HFFc6 (cell line): ENCODE measurements around the gene SEMA3D. TPM values are rescaled to one million over a fixed set of nuclear protein-coding genes. Genes with fewer than 3 reads are reported as not detected.
A peak's percentile ranks its signal among the peaks of the same experiment; 100 is the strongest.

Experiments used
- DNase-seq: peaks from one replicate; pipeline ENCODE4 v3.0.0-alpha.2; 2018
- H3K27ac Mint-ChIP-seq: 2 replicates; pipeline ENCODE4 v1.8.0; 2020; ENCODE audit warnings: mild to moderate bottlenecking, mixed read lengths
- H3K27me3 Mint-ChIP-seq: 2 replicates; pipeline ENCODE4 v1.8.0; 2021; ENCODE audit warnings: mild to moderate bottlenecking, moderate library complexity, mixed read lengths; ENCODE audit not compliant: insufficient read depth
- H3K36me3 Mint-ChIP-seq: 2 replicates; pipeline ENCODE4 v1.8.0; 2021; ENCODE audit warnings: low read depth, mixed read lengths
- H3K4me1 Mint-ChIP-seq: 2 replicates; pipeline ENCODE4 v1.8.0; 2020; ENCODE audit warnings: low read depth, mixed read lengths
- H3K4me3 Mint-ChIP-seq: 2 replicates; pipeline ENCODE4 v1.8.0; 2020; ENCODE audit warnings: mild to moderate bottlenecking, moderate library complexity, mixed read lengths
- H3K9me3 Mint-ChIP-seq: 2 replicates; pipeline ENCODE4 v1.8.0; 2020; ENCODE audit warnings: mild to moderate bottlenecking, mixed read lengths
- total RNA-seq, 6 experiments: library from RNA; stranded (reverse); fragmentation: NEBNext Ultra II Directional; extraction: Animal tissue kit (Norgen Biotek cat#: 25700); gene quantifications; 2 replicates in 1 of 6; 3 replicates in 5 of 6; pipeline ENCODE4 v1.2.3, GENCODE V29; 2021
- TF ChIP-seq, protein P1 (sequence below): fragments of 200-600 bp; sonication (generic); IDR thresholded peaks from 2 replicates; pipeline ENCODE4 v1.5.0; 2021; ENCODE audit warnings: antibody characterized with exemption, mild to moderate bottlenecking

SEMA3D gene
- total RNA-seq, 6 experiments from 2014 or later, result 16.5 to 23.7 (median 22.4) TPM

DNA sequence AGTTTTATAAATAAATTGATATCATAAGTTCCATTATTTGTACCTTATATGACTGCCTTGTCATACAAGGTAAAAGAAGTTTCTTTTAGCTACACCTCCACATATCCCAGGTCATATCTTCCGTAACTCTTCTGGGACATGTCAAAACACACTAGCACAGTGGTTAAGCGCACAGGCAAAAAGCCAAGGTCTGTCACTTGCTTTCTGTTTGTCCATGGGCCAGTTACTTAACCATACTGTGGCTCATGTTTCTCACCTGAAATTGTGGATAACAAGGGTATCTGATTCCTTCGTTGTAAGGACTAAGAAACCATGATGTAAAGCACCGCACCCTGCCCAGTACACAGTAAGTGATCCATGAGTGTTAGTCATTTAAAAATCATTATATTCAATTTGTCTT lies 56.2 kb downstream of the SEMA3D start:
- no peak for DNase-seq
- Mint-ChIP-seq H3K4me1 (peaks cover 39% of the 10 kb centered on the region), H3K9me3 (no peaks in the 10 kb centered on the region), H3K27me3 (no peaks in the 10 kb centered on the region), H3K27ac (no peak overlapping the region), H3K36me3 (no peaks in the 10 kb centered on the region), H3K4me3 (no peak overlapping the region)
- TF ChIP-seq, protein P1, sequence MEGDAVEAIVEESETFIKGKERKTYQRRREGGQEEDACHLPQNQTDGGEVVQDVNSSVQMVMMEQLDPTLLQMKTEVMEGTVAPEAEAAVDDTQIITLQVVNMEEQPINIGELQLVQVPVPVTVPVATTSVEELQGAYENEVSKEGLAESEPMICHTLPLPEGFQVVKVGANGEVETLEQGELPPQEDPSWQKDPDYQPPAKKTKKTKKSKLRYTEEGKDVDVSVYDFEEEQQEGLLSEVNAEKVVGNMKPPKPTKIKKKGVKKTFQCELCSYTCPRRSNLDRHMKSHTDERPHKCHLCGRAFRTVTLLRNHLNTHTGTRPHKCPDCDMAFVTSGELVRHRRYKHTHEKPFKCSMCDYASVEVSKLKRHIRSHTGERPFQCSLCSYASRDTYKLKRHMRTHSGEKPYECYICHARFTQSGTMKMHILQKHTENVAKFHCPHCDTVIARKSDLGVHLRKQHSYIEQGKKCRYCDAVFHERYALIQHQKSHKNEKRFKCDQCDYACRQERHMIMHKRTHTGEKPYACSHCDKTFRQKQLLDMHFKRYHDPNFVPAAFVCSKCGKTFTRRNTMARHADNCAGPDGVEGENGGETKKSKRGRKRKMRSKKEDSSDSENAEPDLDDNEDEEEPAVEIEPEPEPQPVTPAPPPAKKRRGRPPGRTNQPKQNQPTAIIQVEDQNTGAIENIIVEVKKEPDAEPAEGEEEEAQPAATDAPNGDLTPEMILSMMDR, result no peak

DNA sequence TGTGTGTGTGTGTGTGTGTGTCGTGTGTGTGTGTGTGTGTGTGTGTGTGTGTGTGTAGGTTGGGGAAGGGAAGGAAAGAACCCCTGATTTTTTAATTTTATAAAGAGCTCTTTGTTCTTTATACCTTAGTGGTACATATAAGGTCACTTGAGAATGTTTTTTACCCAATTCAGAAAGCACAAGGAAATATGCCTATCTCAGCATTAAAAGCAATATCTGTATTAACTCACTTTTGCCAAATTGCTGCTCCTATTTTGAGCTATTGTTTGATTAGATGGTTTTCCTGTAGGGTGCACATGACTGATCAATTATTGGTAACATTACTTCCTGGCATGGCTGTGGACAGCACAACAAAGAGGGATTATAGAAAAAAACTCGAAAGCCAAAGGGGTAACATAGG lies 60.5 kb downstream of the SEMA3D start:
- H3K9me3 Mint-ChIP-seq, result no peaks in the 10 kb centered on the region
- H3K27me3 Mint-ChIP-seq, result no peaks in the 10 kb centered on the region
- TF ChIP-seq, protein P1, result no peak
- H3K36me3 Mint-ChIP-seq, result no peaks in the 10 kb centered on the region
- no peak overlapping the region; the same call in 1 of the 2 replicates for H3K27ac Mint-ChIP-seq
- no peak for DNase-seq
- H3K4me1 Mint-ChIP-seq, result peaks cover 28% of the 10 kb centered on the region
- H3K4me3 Mint-ChIP-seq, result no peak overlapping the region

DNA sequence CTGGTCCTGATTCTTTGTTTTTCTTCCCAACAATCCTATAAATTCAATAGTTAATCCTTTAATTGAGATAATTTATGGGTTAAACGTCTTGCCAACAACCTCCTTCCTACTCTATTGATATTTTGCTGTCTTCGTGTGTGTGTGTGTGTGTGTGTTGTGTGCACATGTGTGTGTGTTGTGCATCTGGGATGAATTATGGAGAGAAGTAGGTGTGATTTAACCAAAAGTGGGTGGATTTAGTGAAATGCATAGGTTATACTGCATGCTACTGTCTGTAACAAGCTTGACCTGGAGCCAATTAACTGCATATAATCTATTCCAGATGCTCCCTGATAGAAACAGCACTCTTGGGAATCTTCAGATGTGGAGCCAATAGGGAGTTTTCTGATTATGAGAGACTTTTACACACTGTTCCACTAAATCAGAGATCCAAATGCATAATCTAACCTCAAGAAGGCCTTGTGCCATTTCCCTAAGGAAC lies 61.2 kb downstream of the SEMA3D start:
- H3K9me3 Mint-ChIP-seq, result no peaks in the 10 kb centered on the region
- H3K27me3 Mint-ChIP-seq, result no peaks in the 10 kb centered on the region
- H3K27ac Mint-ChIP-seq, result peak overlapping the region; percentile 2; the same call in 1 of the 2 replicates
- no peak overlapping the region for H3K4me3 Mint-ChIP-seq
- peaks cover 28% of the 10 kb centered on the region for H3K4me1 Mint-ChIP-seq
- peak; percentile 23 for DNase-seq
- H3K36me3 Mint-ChIP-seq, result no peaks in the 10 kb centered on the region
- TF ChIP-seq, protein P1, result no peak

DNA sequence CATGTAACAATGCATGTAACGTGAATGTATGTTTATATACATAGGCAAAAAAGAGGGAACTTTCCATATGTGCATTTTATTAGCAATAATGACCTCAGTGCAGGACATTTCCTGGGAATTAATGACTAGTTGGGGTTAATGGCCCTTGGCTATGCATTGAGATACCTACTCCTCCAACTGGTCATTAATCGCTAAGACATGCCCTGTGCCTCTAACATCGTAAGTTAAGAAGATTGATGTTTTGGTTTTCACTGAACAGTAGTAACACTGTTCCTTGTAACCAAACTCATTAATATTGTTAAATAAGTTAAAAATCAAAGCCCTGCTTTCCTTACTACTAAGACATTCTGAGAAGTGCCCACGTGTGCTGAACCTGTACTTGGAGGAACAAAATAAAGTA lies 61.7 kb downstream of the SEMA3D start:
- H3K9me3 Mint-ChIP-seq, result no peaks in the 10 kb centered on the region
- no peaks in the 10 kb centered on the region for H3K36me3 Mint-ChIP-seq
- TF ChIP-seq, protein P1, result no peak
- no peaks in the 10 kb centered on the region for H3K27me3 Mint-ChIP-seq
- no peak overlapping the region for H3K27ac Mint-ChIP-seq
- peaks cover 28% of the 10 kb centered on the region for H3K4me1 Mint-ChIP-seq
- H3K4me3 Mint-ChIP-seq, result no peak overlapping the region
- DNase-seq, result no peak

DNA sequence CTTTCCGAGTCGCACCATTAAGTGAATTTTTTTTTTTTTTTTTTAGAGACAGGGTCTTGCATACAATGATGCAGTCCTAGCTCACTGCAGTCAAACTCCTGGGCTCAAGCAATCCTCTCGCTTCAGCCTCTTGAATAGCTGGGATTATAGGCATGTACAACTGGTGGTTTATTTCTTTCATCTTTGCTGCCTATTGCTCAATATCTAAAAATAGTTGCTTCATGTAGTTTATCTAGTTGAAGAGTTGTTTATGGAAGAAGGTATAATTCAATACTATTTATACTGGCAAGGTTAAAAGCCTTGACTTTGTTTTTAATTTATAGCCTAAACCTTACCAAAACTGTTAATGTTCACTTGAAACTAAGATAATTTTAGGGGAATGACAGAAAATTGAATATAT lies 66.9 kb downstream of the SEMA3D start:
- peaks cover 16% of the 10 kb centered on the region for H3K36me3 Mint-ChIP-seq
- no peak for DNase-seq
- peaks cover 22% of the 10 kb centered on the region; the same call in 1 of the 2 replicates for H3K4me1 Mint-ChIP-seq

More for the DNA sequence above, 66.9 kb downstream of the SEMA3D start:
- Mint-ChIP-seq H3K27me3 (no peaks in the 10 kb centered on the region), H3K9me3 (no peaks in the 10 kb centered on the region), H3K4me3 (no peak overlapping the region), H3K27ac (no peak overlapping the region)
- TF ChIP-seq, protein P1, result no peak
